Heart left ventricle (tissue), 13 donors: ENCODE measurements around the gene RFFL.
A peak's percentile ranks its signal among the peaks of the same experiment; 100 is the strongest.

Experiments
- CTCF ChIP-seq, 12 donors: fragments of 200-600 bp; sonication (generic) in 4 of 12; IDR thresholded peaks; one replicate each; pipeline versions ENCODE4 v1.5.0 to v1.8.0; 2018 to 2022; ENCODE audit warnings: antibody characterized with exemption in 12 of 12, mild to moderate bottlenecking in 5 of 12
- POLR2A ChIP-seq, 2 donors: fragments of 450-650 bp; IDR thresholded peaks; one replicate each; pipeline ENCODE4 v1.6.1; 2017; ENCODE audit warnings: antibody characterized with exemption in 2 of 2, mild to moderate bottlenecking in 2 of 2, moderate library complexity in 2 of 2
- donor health status: ischemic (EF 13 %, LVEDD 7.1; RV severe dilation, severe dysfunction).
- donor health status: DM: no; HTN: yes; CAD: no.
- donor health status: DM: no; HTN: no; CAD: no.
- donor health status: ischemic (EF 25% LVEDD 6.9; RV normal size, moderate dysfunction).
- donor health status: ischemic (EF 25% LVEDD 5.7; RV mildly dilated, moderate dysfunction).
- donor health status: ischemic (EF 35%, LVEDD 5.7; RV mildly dilated, moderate dysfunction).
- donor health status: nonischemic (EF 11% LVEDD 7.7; RV severe dilation, severe dysfunction).
- donor health status: DM: yes; HTN: yes; CAD: no.
- donor health status: PGD.
- donor health status: ischemic (EF 29% LVEDD 5.4; RV normal size, mild dysfunction).
- donor health status: nonischemic (EF 23%, LVEDD 6.1; RV moderate dilation, normal function).

- TF ChIP-seq CTCF (IDR thresholded peaks at IDR 0.05) (peak in 3 of 12 donors; percentile 6 to 27 (median 26)), POLR2A (IDR thresholded peaks at IDR 0.05) (no peak)
Observed at GRCh38 chr17:35089586-35090296, 26.2 kb upstream of the RFFL start.
